Suppressor macrophage (primary cell): ENCODE measurements around the gene APRT.
A peak's percentile ranks its signal among the peaks of the same experiment; 100 is the strongest.
"Not testable (repeated sequence)": the region's sequence is repeated elsewhere in the genome, so short reads cannot be mapped to it uniquely, and the experiment has no call there.

Source experiments
- DNase-seq, 4 experiments: peaks; one replicate each; pipeline ENCODE4 v3.0.0-alpha.2; 2020 to 2022

Gene APRT

DNA sequence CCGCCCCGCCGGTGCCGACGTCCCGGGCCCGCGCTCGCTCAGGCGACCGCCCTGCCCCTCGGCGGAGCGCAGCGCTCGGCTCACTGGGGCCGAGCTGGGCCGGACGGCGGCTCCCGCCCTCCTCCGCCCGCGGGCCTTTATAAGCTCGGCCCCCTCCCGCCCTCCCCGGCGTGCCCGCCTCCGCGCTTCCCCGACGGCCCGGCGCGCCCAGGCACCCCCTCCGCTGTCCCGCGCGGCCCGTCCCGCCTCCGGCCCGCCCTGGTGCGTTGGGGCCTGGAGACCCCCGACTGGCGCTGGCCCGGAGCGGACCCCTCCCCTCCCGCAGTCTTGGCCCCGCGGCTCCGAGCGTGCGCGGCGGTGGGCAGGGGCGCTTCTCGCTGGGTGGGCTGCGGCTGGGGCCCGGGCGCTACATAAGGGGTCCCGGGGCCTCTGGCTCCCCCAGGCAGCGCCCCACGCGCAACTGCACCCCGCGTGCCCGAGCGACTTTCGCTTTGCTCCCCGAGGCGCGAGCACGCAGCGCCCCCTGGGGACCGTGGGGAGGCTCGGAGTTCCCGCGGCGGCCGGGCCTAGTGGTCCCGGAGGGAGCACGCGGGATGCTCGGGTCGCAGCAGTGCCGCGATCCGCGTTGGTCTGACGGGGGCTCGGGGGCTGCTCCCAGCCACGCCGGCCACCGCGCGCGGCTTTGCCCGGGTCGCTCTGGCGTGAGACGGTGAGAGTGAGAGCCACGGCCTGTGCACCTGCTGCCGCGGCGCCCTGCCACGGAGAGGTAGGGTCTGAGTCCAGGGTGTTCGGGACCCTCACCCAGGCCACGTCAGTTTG lies 26.4 kb downstream of the APRT start, which contains the start of gene PIEZO1:
TSS of gene PIEZO1 (minus strand) at position 115 of the 819 bp plus-strand sequence. CDS start 256 bp downstream, outside the sequence.
- peak; percentile 76 to 94 (median 85) for DNase-seq

DNA sequence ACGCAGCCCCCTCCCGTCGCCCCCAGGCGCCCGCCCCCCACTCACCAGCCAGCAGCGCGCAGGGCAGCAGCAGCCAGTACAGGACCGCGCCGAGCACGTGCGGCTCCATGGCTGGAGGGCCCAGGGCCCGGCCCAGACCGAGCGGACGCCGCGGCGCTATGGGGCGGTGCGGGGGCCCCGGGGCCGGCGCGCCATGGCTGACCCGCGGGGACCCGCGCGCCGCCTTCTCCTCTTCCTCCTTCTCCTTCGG lies 26.9 kb downstream of the APRT start:
- DNase-seq, result no peak

DNA sequence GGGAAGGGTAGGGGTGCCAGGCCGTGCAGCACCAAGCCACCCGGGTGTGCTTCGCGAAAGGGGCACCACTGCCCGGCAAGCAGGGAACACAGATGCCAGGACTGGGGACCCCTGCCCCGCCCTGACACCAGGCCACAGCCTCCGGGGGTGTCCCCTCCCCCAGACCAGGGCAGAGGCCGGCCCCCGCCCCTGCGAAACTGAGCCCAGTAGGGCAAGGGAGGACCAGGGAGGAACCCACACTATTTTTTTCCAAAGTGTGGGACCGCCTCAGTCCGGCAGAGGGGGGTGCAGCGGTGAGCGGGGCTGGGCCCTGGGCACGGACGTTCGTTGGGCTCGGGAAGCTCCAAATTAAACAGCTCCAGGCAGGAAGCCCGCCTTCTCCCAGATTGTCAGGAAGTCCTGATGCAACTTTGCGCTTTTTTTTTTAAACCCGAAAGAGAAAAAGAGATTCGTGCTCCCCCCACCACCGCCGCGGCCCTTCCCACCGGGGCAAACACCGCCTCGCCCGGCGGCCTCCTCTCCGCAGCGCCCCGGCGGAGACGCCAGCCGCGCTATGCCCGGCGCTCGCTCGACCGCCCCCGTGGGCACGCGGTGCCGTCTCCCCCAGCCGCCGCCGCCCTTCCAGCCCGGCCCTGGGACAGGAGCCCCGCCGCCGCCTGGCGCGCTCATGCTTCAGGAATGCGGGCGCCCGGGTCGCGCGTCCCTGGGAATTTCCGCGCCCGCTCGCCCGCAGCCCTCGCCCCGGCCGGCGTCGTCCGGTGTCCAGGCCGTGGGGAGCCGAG lies 27.5 kb downstream of the APRT start:
- peak; percentile 69 to 86 (median 78) for DNase-seq

DNA sequence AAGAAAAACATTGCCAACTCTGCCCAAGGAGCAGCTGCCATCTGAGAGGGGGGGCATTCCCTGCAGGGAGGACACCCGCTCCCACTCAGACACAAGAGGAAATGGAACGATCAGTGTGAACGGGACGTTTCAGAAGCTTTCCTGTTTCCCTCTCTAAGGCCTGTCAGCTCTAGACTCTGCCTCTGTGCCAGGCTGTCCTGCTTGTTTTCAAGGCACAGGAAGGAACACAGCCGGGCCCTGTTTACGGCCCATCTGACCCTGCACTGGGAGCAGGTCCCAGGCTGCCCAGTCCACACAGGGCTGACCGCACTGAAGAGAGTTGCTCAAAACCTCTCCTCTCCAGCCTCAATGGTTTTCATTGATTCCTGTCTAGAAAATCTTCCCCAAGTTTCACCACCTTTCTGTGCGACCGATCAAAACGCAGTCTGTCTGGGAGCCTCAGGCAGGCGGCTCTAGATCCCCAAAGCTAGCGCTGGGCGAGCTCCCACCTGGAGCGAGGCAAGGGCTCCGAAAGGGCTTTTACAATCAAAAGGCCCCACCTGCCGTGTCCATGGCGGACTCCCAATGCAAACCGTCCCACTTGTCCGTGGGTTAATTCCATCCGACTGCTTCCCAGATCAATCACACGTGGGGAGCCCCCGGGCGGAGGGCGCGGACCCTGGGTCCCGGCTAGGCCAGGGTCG lies 28.2 kb downstream of the APRT start:
- DNase-seq, result peak; percentile 51 to 72 (median 70)

DNA sequence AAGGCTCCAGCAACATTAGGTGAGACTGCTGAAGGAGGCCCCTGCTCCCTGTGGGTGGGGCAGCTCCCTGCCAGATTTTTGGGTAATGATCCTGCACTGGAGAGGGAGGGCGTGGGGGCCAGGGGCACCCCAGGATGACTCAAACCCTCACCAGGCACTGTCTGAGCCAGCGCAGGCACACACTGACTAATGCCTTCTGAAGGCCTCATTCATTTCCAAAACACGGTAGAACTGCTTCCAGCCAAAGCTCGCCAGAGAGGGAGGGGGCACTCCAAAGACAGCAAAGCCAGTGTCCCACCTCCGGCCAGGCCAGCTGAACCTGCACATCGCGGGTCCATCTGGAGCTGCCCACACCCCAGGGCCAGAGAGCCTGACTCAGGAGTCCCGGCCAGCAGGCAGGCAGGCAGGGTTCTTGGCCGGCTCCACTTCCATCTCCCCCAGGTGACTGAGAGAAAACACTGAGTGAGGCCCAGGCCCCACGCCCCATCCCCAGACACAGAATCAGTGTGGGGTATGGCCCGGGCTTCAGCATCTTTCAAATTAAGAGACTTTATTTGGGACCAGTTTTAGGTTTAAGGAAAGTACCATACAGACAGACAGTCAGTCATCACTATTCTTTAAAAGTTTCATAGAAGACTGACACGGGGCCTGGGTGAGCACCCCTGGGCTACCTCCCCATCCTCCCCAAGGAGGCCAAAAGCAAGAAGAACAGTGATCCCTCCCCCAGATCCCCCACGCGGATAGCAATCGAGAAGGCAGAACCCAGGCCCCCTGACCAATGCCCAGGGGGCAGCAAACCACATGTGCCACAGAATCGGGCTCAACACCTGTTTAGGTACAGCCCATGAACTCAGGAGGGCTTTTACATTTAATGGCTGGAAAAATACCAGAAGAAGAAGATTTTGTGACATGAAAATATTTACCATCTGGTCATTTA lies 29.0 kb downstream of the APRT start:
- peak; percentile 61 to 76 (median 70) for DNase-seq

DNA sequence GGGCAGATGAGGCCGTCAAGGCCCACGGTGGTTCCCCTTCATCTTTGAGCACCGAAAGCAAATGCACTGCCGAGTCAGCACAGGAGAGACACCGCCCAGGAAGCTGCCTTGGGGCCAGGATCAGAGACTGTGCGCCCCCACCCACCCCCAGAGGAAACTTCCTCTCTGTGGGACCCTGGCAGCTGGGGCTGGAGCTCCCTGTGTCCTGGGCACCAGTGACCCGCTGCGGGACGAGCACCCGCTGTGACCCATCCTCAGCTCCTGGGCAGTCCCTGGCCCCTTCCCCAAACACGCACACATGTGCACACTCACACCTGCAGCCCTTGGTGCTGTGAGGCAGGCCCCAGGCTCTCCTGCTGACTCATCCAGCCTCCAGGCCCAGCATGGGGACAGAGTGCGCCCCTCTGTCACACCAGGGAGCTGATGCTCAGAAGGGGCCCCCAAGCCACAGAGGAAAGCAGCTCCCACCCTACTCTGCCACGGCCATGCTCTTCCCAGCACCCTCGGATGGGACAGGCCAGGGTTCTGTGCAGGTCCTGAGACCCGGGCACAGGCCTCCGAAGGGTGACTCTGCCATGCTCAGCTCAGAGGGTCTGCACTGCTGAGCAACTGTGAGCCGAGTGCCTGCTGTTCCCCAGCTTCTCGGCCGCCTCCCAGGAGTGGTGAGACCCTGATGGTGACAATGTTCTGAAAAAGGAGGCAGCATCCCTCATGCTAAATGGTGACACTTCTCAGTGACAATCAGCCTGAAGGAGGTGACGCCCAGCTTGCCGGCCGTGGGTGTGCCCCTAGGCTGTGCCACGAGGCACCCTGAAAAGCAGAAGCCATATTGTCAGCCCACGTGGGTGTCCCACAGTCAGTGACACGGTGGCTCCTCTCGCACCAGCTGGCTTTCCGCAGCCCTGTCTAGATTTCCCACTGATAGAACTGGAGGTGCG lies 30.3 kb downstream of the APRT start:
- DNase-seq, result peak; percentile 91 to 95 (median 94)

DNA sequence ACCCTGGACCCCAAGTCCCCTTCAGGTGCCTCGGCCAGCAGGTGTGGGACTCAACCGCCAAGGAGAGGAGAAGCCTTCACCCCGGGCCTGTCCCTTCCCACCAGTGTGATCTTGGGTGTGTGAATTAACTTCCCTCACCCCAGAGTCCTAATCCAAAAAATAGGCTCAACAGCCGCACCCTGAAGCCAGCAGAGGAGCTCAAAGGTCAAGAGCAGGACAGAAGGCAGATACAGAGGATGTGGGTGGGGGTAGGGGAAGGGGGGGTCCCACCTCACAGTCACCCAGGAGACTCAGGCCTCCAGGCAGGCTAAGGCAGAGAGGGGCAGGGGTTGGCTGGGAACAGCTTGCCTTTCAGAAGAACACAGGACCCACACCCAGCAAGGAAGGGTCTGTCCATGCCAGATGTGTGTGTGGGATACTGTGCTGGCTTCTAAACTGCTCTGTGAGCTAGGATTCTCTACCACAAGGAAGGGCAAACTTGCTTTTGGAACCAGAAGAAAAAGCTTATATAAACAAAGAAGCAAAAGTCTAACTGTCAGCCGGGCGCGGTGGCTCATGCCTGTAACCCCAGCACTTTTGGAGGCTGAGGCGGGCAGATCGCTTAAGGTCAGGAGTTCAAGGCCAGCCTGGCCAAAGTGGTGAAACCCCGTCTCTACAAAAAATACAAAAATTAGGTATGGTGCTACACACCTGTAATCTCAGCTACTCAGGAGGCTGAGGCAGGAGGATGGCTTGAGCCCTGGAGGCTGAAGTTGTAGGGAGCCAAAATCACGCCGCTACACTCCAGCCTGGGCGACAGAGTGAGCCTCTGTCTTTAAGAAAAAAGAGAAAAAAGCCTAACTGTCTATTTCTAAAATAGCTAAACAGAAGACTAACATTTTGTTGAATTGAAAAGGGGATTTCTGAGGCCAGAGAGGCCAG lies 31.3 kb downstream of the APRT start:
- DNase-seq, result peak in 2 of 4 experiments; percentile 40 to 46

DNA sequence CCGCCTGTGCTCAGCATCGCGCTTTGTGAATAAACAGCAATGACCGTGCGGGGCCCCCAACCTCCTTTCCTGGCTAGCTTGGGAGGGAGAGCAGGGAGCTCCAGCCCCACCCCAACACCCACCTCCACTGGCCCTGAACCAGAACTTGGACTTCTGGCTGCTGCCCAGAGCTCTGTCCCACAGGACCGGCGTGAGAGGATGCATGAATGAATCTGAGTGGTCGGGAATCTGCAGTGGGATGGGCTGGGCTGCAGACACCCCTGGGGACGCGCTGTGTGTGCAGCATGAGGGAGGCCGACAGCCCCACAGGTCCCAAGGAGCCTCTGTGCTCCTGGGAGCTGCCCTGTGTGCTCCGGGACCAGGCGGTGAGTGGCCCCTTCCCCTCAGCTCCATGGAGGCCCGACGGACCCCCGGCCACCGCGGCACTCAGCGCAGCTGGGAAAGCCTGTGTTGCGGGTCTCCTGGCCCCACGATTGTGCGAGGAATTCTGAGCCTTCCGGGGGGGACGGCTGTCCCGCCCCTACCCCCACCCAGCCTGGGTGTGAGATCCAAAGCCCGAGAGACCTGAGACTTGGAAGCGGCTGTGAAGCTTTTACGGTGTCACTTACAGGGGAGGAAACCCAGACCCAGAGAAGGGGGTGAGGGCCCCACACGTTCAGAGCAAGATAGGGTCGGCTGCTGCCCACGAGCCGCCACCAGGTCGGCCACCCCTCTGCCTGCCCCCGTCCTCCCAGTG lies 32.2 kb downstream of the APRT start:
- no peak for DNase-seq

DNA sequence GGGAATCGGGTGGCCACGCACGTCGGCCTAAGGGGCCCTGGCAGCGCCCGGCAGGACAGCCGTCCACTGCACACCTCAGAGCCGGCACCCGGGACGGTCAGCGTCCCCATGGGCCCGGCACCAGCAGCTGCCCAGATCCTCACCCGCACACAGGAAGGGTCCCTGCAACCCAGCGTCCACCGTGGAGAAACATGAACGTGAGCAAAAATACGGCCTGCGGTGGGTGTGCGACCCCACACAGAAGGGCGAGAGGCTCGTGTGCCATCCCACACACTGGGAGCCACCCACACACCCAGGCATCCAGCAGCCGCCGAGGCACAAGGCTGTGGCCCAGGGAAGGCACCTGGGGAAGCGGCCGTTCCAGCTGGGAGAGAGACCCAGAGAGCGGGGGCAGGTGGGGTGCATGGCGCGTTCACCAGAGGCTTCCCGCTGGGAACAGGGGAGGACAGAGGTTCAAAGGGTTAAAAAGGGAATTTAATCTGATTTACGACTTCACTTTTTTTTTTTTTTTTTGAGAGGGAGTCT lies 33.1 kb downstream of the APRT start:
- DNase-seq, result no peak

DNA sequence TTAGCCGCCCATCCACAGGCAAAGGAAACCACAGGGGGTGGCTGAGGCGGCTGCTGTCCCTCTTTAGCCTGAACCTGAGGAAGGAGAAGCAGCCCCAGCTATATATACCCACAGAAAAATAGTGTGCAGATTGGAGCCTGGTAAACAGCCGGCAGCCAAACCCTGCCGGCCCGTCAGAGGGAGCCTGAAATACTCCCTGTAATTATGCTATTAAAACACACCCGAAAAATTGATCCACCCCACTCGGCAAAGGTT lies 33.5 kb downstream of the APRT start:
- peak in 1 of 4 experiments; percentile 37 for DNase-seq

DNA sequence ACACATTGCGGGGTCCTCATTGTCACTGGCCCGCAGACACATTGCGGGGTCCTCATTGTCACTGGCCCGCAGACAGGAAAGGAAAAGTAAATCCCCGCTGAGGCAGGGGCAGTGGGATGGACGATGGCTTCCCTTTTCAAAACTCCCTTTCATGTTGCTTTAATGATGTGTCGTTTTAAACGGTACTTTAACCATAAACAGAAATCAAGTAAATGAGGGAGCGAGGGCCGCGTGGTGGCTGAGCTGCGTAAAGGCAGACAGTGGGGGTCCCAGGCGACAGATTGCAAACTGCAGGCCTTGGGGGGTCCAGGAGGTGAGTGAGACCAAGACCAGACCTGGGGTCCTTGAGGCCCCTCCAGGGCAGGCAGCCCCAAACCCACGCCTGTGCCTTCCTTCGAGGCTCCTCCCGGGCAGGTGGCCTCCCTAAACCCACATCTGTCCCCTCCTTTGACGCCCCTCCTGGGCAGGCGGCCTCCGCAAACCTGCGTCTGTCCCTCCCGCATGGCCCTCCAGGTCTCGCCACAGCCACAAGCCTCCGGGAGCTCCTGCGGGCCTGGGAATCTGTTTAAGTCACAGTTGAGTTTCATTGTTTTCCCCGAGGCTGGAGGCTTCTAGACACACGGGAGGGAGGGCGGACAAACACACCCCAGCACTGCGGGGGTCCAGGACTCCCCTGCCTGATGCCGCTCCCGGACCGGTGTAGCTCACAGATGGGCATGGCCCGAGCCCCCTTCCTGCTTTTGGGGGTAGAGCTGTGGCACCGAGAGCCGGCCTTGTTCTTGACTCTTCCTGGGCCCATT lies 34.1 kb downstream of the APRT start:
- DNase-seq, result no peak

DNA sequence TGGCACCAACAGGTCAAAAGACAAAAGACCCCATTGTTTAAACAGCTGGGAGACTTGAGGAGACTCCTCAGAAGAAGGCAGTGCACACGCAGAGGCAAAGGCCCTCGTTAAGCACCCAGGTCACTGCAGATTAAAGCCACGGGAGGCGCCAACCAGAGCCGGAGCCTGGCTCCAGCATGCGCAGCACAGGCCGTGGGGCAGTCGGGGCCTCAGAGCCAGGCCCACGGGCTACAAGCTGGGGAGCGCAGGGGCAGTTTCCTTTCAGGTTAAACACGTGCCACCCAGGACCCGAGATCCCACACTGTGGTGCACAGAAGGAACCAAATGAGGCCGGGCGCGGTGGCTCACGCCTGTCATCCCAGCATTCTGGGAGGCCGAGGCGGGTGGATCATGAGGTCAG lies 35.9 kb downstream of the APRT start:
- no peak for DNase-seq

DNA sequence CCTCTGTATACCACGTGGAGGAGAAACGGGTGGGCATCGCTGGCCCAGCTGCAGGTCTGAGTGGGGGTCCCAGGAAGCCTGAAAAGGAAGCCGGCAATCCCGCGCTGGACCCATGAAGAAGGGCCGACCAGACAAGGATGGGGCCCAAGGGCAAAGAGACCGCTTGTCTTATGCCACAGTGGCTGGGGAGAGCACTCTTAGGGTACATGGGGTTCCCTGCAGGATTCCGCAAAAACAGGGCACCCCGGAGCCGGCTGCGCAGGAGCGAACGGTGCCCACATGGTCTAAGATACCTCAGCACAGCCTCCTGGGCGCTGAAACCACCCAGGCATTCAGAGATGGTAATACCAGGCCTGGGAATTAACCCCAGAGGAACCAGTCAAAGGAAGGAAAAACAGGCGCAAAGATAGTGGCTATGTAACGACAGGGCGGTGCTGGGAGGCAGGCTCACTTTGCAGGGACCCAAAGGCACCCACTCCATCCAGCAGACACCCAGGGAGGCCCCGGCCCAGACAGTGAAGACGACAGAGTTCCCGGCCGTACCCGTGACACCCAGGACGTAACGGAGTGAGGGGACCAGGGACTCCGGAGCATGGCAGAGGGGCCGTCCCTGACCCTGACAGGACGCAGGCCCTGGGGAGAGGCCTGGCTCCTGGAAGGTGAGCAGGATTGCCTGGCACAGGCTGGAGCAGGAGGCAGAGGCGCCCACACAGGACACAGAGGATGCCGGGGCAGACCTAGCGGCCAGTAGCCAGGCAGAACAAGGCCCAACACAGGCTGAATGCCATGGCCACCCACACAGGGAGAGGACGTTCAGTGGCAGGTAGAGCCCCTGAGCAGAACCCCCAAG lies 37.0 kb downstream of the APRT start:
- no peak for DNase-seq

DNA sequence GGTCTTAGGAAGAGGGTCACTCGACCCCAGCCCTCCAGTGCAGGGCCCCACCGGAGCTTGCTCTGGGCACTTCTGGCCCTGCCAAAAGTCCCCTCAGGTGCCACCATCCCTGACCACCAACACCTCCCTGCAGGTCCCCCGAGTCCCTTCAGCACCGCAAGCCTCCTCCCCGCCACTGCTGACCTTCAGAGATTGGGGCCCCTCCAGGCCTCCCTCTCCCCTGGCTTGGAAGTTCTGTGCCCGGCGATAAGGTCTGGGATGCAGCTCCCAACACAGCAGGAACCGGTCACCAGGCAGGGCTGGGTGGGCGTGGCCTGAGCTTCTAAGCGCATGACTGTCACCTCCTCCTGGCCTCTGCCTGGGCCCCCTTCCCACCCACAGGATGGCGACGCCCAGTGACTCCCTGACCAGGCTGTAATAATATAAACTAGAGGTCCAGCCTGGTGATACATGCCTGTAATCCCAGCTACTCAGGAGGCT lies 37.9 kb downstream of the APRT start:
- DNase-seq, result peak; percentile 76 to 92 (median 83)

DNA sequence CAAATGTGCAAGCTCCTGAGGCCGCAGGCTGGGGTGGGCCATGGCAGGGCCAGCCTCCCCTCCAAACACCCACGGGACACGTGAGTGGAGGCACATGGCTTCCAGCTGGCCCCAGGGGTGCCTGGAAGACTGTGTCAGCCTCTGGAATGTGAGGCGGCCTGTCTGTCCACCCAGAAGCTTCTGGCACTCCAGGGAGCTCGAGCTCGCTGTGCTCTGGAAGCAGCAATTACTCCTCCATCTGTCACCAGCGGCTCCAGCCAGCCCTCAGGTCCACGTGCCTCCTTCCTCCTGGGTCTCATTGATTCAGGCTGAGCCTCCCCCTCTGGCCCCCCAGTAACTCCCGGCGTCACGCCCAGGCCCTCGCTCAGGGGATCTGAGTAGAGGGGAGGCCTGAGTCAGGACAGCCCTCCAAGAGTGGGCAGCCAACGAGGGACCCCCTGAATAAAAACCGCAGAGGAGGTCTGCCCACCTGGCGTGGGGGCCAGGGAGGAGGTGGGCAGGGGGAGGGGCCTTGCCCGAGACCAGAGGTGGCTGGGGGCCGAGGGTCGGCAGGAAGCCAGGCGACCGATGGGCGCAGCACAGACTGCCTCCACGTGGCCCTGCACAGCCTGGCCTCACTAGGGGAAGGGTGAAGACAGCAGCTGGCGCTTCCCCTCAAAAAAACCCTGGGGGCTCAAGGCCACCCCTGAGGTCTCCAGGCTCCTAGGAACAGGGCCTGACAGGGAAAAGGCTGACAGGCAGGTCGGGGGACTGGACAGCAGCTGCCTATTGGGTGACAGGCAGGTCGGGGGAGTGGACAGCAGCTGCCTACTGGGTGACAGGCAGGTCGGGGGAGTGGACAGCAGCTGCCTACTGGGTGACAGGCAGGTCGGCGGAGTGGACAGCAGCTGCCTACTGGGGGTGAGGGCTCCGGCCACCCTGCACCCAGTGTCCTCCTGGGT lies 38.6 kb downstream of the APRT start:
- DNase-seq, result peak in 1 of 4 experiments; percentile 61

DNA sequence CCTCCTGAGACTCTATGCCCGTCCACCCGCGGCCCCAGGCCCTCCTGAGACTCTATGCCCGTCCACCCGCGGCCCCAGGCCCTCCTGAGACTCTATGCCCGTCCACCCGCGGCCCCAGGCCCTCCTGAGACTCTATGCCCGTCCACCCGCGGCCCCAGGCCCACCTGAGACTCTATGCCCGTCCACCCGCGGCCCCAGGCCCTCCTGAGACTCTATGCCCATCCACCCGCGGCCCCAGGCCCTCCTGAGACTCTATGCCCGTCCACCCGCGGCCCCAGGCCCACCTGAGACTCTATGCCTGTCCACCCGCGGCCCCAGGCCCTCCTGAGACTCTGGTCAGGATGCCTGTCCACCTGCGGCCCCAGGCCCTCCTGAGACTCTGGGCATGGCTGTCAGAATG lies 39.9 kb downstream of the APRT start:
- not testable (repeated sequence) for DNase-seq
